Spleen (tissue), 7 donors: ENCODE data around the gene PTPN9.

ENCODE experiments used
- POLR2A ChIP-seq, 3 donors: fragments of 450-650 bp; IDR thresholded peaks; one replicate each; pipeline ENCODE4 v1.5.1; 2017; ENCODE audit warnings: antibody characterized with exemption in 3 of 3, mild to moderate bottlenecking in 1 of 3
- POLR2AphosphoS5 ChIP-seq, 3 donors: sonication (generic); formaldehyde crosslinking; IDR thresholded peaks; one replicate each; pipeline ENCODE4 v1.5.1; 2017; ENCODE audit warnings: antibody characterized with exemption in 3 of 3
- TF ChIP-seq, protein P1 (sequence below), 11 experiments: fragments of 200-600 bp in 7 of 11; fragments of 450-650 bp in 4 of 11; sonication (generic) in 4 of 11; IDR thresholded peaks in 8 of 11; conservative IDR thresholded peaks in 3 of 11; 1 replicate in 7 of 11; 2 replicates in 4 of 11; pipeline versions ENCODE4 v1.4.0 to v1.8.0; 2016 to 2021; ENCODE audit warnings: antibody characterized with exemption in 11 of 11, inconsistent platforms in 4 of 11, mild to moderate bottlenecking in 1 of 11
- donor health status: DM: no; HTN: no; CAD: no; lungs with moderate emphysema.
- donor health status: DM: no; HTN: no; CAD: no.
- donor health status: DM: no; HTN: no; CAD: no.

DNA sequence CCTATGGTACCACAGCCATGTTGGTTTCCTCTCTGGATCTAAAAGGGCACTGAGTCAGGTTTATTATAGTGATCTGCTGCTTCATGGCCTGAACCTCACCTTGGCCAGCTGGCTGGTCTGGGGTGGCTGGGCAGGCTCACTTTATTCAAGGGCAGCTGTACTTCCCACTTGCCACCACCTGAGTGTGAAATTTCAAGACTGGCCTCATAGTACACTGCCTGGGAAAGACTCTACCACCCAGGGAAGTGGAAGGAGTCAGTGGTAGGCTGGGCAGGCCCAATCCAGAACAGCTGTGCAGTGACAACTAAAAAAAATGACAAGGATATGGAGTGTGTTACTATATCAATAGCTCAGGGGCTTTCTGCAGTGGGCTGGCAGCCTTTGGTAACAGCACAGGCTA is 37.7 kb upstream of the PTPN9 start:
- TF ChIP-seq, protein P1, sequence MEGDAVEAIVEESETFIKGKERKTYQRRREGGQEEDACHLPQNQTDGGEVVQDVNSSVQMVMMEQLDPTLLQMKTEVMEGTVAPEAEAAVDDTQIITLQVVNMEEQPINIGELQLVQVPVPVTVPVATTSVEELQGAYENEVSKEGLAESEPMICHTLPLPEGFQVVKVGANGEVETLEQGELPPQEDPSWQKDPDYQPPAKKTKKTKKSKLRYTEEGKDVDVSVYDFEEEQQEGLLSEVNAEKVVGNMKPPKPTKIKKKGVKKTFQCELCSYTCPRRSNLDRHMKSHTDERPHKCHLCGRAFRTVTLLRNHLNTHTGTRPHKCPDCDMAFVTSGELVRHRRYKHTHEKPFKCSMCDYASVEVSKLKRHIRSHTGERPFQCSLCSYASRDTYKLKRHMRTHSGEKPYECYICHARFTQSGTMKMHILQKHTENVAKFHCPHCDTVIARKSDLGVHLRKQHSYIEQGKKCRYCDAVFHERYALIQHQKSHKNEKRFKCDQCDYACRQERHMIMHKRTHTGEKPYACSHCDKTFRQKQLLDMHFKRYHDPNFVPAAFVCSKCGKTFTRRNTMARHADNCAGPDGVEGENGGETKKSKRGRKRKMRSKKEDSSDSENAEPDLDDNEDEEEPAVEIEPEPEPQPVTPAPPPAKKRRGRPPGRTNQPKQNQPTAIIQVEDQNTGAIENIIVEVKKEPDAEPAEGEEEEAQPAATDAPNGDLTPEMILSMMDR (IDR thresholded peaks at IDR 0.05 in 8 of 11, conservative IDR thresholded peaks at IDR 0.05 in 3 of 11): no peak
- TF ChIP-seq POLR2A (IDR thresholded peaks at IDR 0.05) (no peak), POLR2AphosphoS5 (IDR thresholded peaks at IDR 0.05) (no peak)
